Stomach (tissue), 9 donors: Measurements from ENCODE around the gene ATXN10. TPM values are rescaled to one million over a fixed set of nuclear protein-coding genes. Genes with fewer than 3 reads are reported as not detected.

Source experiments
- DNase-seq, 2 donors: peaks; one replicate each; pipeline versions ENCODE4 v3.0.0 to v3.0.0-alpha.2; 2013 to 2019
- H3K27ac ChIP-seq, 5 donors: fragments of 200-600 bp in 4 of 5; sonication (generic) in 4 of 5; one replicate each; pipeline ENCODE4 v1.5.1; 2013 to 2019; ENCODE audit warnings: mild to moderate bottlenecking in 1 of 5, moderate library complexity in 1 of 5
- H3K27me3 ChIP-seq, 3 donors: fragments of 200-600 bp; sonication (generic); one replicate each; pipeline ENCODE4 v1.5.1; 2017 to 2019; ENCODE audit warnings: mixed run types in 1 of 3
- H3K36me3 ChIP-seq, 4 donors: fragments of 200-600 bp; sonication (generic); 1 replicate in 3 of 4; 2 replicates in 1 of 4; pipeline ENCODE4 v1.5.1; 2016 to 2019
- H3K4me1 ChIP-seq, 4 donors: fragments of 200-600 bp; sonication (generic); one replicate each; pipeline ENCODE4 v1.5.1; 2016 to 2019
- H3K4me3 ChIP-seq, 4 donors: fragments of 200-600 bp; sonication (generic) in 3 of 4; one replicate each; pipeline ENCODE4 v1.5.1; 2016 to 2019; ENCODE audit warnings: mild to moderate bottlenecking in 1 of 4
- H3K9me3 ChIP-seq, 4 donors: fragments of 200-600 bp; sonication (generic); one replicate each; pipeline ENCODE4 v1.5.1; 2016 to 2019
- EP300 ChIP-seq: sonication (generic); formaldehyde crosslinking; IDR thresholded peaks from one replicate; pipeline ENCODE4 v1.6.1; 2017; ENCODE audit warnings: antibody characterized with exemption
- POLR2A ChIP-seq, 4 donors: fragments of 450-650 bp; IDR thresholded peaks; one replicate each; pipeline ENCODE4 v1.6.1; 2016; ENCODE audit warnings: antibody characterized with exemption in 4 of 4, control low read depth in 2 of 4, mild to moderate bottlenecking in 1 of 4, moderate library complexity in 1 of 4
- POLR2AphosphoS5 ChIP-seq, 3 donors: sonication (generic); formaldehyde crosslinking; IDR thresholded peaks; one replicate each; pipeline ENCODE4 v1.6.1; 2016; ENCODE audit warnings: antibody characterized with exemption in 3 of 3
- WGBS, 5 donors: extraction: QIAGEN DNeasy Blood & Tissue Kit in 3 of 5; methylation state at CpG; one replicate each; pipeline versions ENCODE4 v1.1.5 to v1.1.7; 2013 to 2018; 5-methylcytosine and 5-hydroxymethylcytosine counted together
- intact Hi-C: fragments of 100-400 bp; cut with DNase I; formaldehyde crosslinking; loops from one replicate; pipeline ENCODE4 v1.15.1; 2023; ENCODE audit warnings: low total_unique reads
- polyA plus RNA-seq, 3 donors: library from polyadenylated mRNA; stranded (reverse); fragments of 200-250 nt; gene quantifications; one replicate each; pipeline ENCODE4 v1.2.3, GENCODE V29; 2013
- total RNA-seq, 5 donors: library from RNA; depleted of rRNA; stranded (reverse); fragments of >200 nt; gene quantifications; one replicate each; pipeline versions ENCODE4 v1.1.0 to v1.2.3, GENCODE V29; 2014 to 2016
- TF ChIP-seq, protein P1 (sequence below), 7 experiments: fragments of 450-650 bp in 4 of 7; fragments of 200-600 bp in 3 of 7; sonication (generic) in 3 of 7; IDR thresholded peaks; one replicate each; pipeline ENCODE4 v1.5.1; 2016 to 2019; ENCODE audit warnings: antibody characterized with exemption in 7 of 7, control low read depth in 2 of 7, mild to moderate bottlenecking in 1 of 7
- donor health status: healthy with polysubstance abuse.
- donor health status: Bipolar disorder and iron deficiency.
- donor health status: healthy.

ATXN10 gene
- total and polyA plus RNA-seq, 8 donors, result 36.5 to 171 (median 89.4) TPM

- DNase-seq, result no peak
- TF ChIP-seq, protein P1, sequence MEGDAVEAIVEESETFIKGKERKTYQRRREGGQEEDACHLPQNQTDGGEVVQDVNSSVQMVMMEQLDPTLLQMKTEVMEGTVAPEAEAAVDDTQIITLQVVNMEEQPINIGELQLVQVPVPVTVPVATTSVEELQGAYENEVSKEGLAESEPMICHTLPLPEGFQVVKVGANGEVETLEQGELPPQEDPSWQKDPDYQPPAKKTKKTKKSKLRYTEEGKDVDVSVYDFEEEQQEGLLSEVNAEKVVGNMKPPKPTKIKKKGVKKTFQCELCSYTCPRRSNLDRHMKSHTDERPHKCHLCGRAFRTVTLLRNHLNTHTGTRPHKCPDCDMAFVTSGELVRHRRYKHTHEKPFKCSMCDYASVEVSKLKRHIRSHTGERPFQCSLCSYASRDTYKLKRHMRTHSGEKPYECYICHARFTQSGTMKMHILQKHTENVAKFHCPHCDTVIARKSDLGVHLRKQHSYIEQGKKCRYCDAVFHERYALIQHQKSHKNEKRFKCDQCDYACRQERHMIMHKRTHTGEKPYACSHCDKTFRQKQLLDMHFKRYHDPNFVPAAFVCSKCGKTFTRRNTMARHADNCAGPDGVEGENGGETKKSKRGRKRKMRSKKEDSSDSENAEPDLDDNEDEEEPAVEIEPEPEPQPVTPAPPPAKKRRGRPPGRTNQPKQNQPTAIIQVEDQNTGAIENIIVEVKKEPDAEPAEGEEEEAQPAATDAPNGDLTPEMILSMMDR (IDR thresholded peaks at IDR 0.05), result no peak
- TF ChIP-seq POLR2AphosphoS5 (IDR thresholded peaks at IDR 0.05) (no peak), EP300 (no peak), POLR2A (IDR thresholded peaks at IDR 0.05) (no peak)
- intact Hi-C loops, result no loop called here
- Histone ChIP-seq H3K27ac (no peak overlapping the region), H3K4me3 (no peak overlapping the region), H3K27me3 (no peaks in the 10 kb centered on the region), H3K4me1 (peaks cover 0 to 14% (median 0%) of the 10 kb centered on the region in 4 donors), H3K36me3 (peaks cover 0 to 79% (median 76%) of the 10 kb centered on the region in 4 donors), H3K9me3 (no peaks in the 10 kb centered on the region)
- 91 to 94% (median 92%) methylated on average over 6 of the region's 6 CpGs for WGBS, 5 donors
Observed at GRCh38 chr22:45696227-45696626, 24.6 kb downstream of the ATXN10 start.

DNA sequence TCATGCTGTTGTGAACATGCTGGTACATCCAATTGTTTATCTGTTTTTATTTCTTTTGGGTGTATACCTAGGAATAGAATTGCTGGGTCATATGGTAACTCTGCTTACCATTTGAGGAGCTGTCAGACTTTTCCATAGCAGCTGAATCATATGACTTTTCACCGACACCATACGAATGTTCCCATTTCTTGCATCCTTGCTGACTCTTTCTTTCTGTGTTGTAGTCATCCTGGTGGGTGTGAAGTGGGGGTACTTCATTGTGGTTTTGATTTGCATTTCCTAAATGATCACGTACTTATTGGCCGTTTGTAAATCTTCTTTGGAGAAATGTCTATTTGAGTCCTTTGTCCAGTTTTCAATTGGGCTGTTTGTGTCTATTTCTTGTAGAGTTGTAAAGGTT lies 26.5 kb downstream of the ATXN10 start:
- WGBS, 5 donors, result 85 to 93% (median 89%) methylated on average over 4 of the region's 4 CpGs

GRCh38 chr22:45702981-45703380 lies 31.3 kb downstream of the ATXN10 start:
- H3K9me3 ChIP-seq, result no peaks in the 10 kb centered on the region
- WGBS, 5 donors, result 95 to 98% (median 96%) methylated on average over 3 of the region's 3 CpGs
- intact Hi-C loops, result no loop called here

More for the DNA sequence above, 26.5 kb downstream of the ATXN10 start:
- Histone ChIP-seq H3K27ac (no peak overlapping the region), H3K4me1 (no peaks in the 10 kb centered on the region), H3K4me3 (no peak overlapping the region), H3K9me3 (no peaks in the 10 kb centered on the region), H3K27me3 (no peaks in the 10 kb centered on the region), H3K36me3 (peaks cover 4 to 85% (median 80%) of the 10 kb centered on the region in 4 donors)
- intact Hi-C loops, result no loop called here
- no peak for DNase-seq
- no peak for TF ChIP-seq EP300
- TF ChIP-seq, protein P1 (IDR thresholded peaks at IDR 0.05), result no peak
- TF ChIP-seq POLR2AphosphoS5 (IDR thresholded peaks at IDR 0.05), result no peak
- TF ChIP-seq POLR2A (IDR thresholded peaks at IDR 0.05), result no peak

DNA sequence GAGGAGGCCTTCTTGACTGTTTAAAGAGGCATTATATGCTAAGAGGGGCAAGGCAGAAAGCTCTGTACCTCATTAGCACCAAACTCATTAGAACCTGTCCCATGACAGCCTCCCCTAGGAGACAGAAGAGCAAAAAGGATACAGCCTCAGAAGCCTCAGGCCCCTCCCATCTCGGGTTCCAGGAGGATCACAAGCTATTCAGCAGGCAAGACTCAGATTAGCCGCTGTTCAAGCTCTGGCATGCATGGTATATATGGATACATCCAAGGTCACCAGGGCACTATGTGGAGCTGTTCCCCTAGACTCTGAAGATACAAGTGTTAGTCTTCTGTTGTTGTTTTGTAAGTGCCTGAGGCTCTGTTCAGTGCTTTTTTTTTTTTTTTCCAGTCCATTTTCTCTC lies 32.1 kb downstream of the ATXN10 start:
- Histone ChIP-seq H3K27me3 (no peaks in the 10 kb centered on the region), H3K4me3 (no peak overlapping the region), H3K36me3 (peaks cover 16 to 78% (median 68%) of the 10 kb centered on the region in 4 donors), H3K27ac (no peak overlapping the region), H3K9me3 (no peaks in the 10 kb centered on the region), H3K4me1 (peaks cover 0 to 6% (median 3%) of the 10 kb centered on the region in 4 donors)
- intact Hi-C loops, result no loop called here
- no peak for TF ChIP-seq POLR2AphosphoS5 (IDR thresholded peaks at IDR 0.05)
- TF ChIP-seq, protein P1 (IDR thresholded peaks at IDR 0.05), result no peak
- WGBS, 5 donors, result 73 to 88% (median 76%) methylated on average over 2 of the region's 2 CpGs
- no peak for DNase-seq

More at GRCh38 chr22:45702981-45703380, 31.3 kb downstream of the ATXN10 start:
- Histone ChIP-seq H3K36me3 (peaks cover 16 to 74% (median 65%) of the 10 kb centered on the region in 4 donors), H3K4me1 (no peaks in the 10 kb centered on the region), H3K4me3 (no peak overlapping the region), H3K27me3 (no peaks in the 10 kb centered on the region), H3K27ac (no peak overlapping the region)
- TF ChIP-seq EP300 (no peak), POLR2AphosphoS5 (IDR thresholded peaks at IDR 0.05) (no peak), POLR2A (IDR thresholded peaks at IDR 0.05) (no peak)
- TF ChIP-seq, protein P1 (IDR thresholded peaks at IDR 0.05), result no peak
- DNase-seq, result no peak
